GM23338 (cell line): Measurements from ENCODE around the gene GCC1. TPM values are rescaled to one million over a fixed set of nuclear protein-coding genes. Genes with fewer than 3 reads are reported as not detected.

Experiments used
- ATAC-seq: fragments of 200-7000 bp; cut with Tn5 transposase; 3 replicates; pipeline ENCODE4 v1.9.1; 2020
- DNase-seq: peaks from one replicate; pipeline ENCODE4 v3.0.0-alpha.2; 2015; ENCODE audit warnings: low spot score
- H2AFZ ChIP-seq: fragments of 200-600 bp; sonication (generic); 2 replicates; pipeline ENCODE4 v1.8.0; 2016; ENCODE audit warnings: antibody characterized with exemption, mild to moderate bottlenecking, moderate library complexity
- H3F3A ChIP-seq: fragments of 200-600 bp; sonication (generic); replicated peaks from 2 replicates; pipeline ENCODE4 v1.8.0; 2017; ENCODE audit warnings: antibody characterized with exemption, mixed run types, low read depth
- H3K27ac ChIP-seq: fragments of 200-600 bp; sonication (generic); 2 replicates; pipeline ENCODE4 v1.6.1; 2016; ENCODE audit warnings: low read depth
- H3K27me3 ChIP-seq: fragments of 200-600 bp; sonication (generic); 2 replicates; pipeline ENCODE4 v1.8.0; 2016; ENCODE audit warnings: mild to moderate bottlenecking, mixed run types, moderate library complexity; ENCODE audit not compliant: insufficient read depth
- H3K36me3 ChIP-seq: fragments of 200-600 bp; sonication (generic); 2 replicates; pipeline ENCODE4 v1.8.0; 2016; ENCODE audit warnings: mild to moderate bottlenecking; ENCODE audit not compliant: insufficient read depth
- H3K4me1 ChIP-seq: fragments of 200-600 bp; sonication (generic); 2 replicates; pipeline ENCODE4 v1.8.0; 2016; ENCODE audit warnings: mild to moderate bottlenecking, moderate library complexity; ENCODE audit not compliant: insufficient read depth
- H3K4me2 ChIP-seq: fragments of 200-600 bp; sonication (generic); 2 replicates; pipeline ENCODE4 v1.7.1; 2017; ENCODE audit warnings: mixed run types
- H3K4me3 ChIP-seq: fragments of 200-600 bp; sonication (generic); 2 replicates; pipeline ENCODE4 v1.6.1; 2016; ENCODE audit warnings: mixed run types
- H3K79me2 ChIP-seq: fragments of 200-600 bp; sonication (generic); replicated peaks from 2 replicates; pipeline ENCODE4 v1.8.0; 2017; ENCODE audit warnings: mild to moderate bottlenecking; ENCODE audit not compliant: insufficient read depth
- H3K9me2 ChIP-seq: fragments of 200-600 bp; sonication (generic); 2 replicates; pipeline ENCODE4 v1.8.0; 2017; ENCODE audit not compliant: insufficient read depth
- H4K20me1 ChIP-seq: fragments of 200-600 bp; sonication (generic); replicated peaks from 2 replicates; pipeline ENCODE4 v1.8.0; 2017; ENCODE audit warnings: mild to moderate bottlenecking; ENCODE audit not compliant: insufficient read depth
- H3K27ac Mint-ChIP-seq: 2 replicates; pipeline ENCODE4 v1.8.0; 2020; ENCODE audit warnings: inconsistent platforms, mild to moderate bottlenecking, moderate library complexity, mixed read lengths
- H3K27me3 Mint-ChIP-seq: 3 replicates; pipeline ENCODE4 v1.8.0; 2022; ENCODE audit warnings: low read depth, mild to moderate bottlenecking, moderate library complexity, mixed read lengths, inconsistent platforms; ENCODE audit not compliant: insufficient read depth, poor library complexity
- H3K36me3 Mint-ChIP-seq: 3 replicates; pipeline ENCODE4 v1.8.0; 2021; ENCODE audit warnings: low read depth, mild to moderate bottlenecking, inconsistent platforms, moderate library complexity, mixed read lengths
- H3K4me1 Mint-ChIP-seq: 3 replicates; pipeline ENCODE4 v1.8.0; 2020; ENCODE audit warnings: mild to moderate bottlenecking, inconsistent platforms, mixed read lengths
- H3K4me3 Mint-ChIP-seq: 3 replicates; pipeline ENCODE4 v1.8.0; 2021; ENCODE audit warnings: moderate library complexity, mild to moderate bottlenecking, inconsistent platforms, mixed read lengths
- H3K9me3 Mint-ChIP-seq: 3 replicates; pipeline ENCODE4 v1.8.0; 2020; ENCODE audit warnings: moderate library complexity, mild to moderate bottlenecking, inconsistent platforms, mixed read lengths
- CREB1 ChIP-seq: fragments of 250-450 bp; sonication (Bioruptor Pico); IDR thresholded peaks from 2 replicates; pipeline ENCODE4 v1.5.0; 2020; ENCODE audit warnings: low read depth, mild to moderate bottlenecking, moderate library complexity
- EZH2phosphoT487 ChIP-seq: fragments of 200-600 bp; sonication (generic); IDR thresholded peaks from one replicate; pipeline ENCODE4 v1.8.1; 2018; ENCODE audit warnings: antibody characterized with exemption; ENCODE audit not compliant: unreplicated experiment
- STAT1 ChIP-seq: IDR thresholded peaks from one replicate; pipeline ENCODE4 v1.6.1; 2016; ENCODE audit warnings: antibody characterized with exemption; ENCODE audit not compliant: unreplicated experiment
- ZNF114 ChIP-seq: fragments of 250-450 bp; sonication (Bioruptor Pico); IDR thresholded peaks from 2 replicates; pipeline ENCODE4 v1.5.0; 2020; ENCODE audit warnings: mild to moderate bottlenecking, moderate library complexity
- ZNF331 ChIP-seq: fragments of 250-450 bp; sonication (Bioruptor Pico); IDR thresholded peaks from 2 replicates; pipeline ENCODE4 v1.5.0; 2020; ENCODE audit warnings: low read depth, mild to moderate bottlenecking, moderate library complexity
- polyA plus RNA-seq: library from polyadenylated mRNA; unstranded; fragments of >200 nt; fragmentation: Nextera tagmentation; extraction: Ambion mirVana; gene quantifications from 2 replicates; pipeline ENCODE4 v1.2.1, GENCODE V29; 2016
- total RNA-seq: library from RNA; depleted of rRNA; stranded (reverse); fragments of >200 nt; shearing (Covaris generic); gene quantifications from 2 replicates; pipeline ENCODE4 v1.2.3, GENCODE V29; 2014
- TF ChIP-seq, protein P1 (sequence below): fragments of 250-450 bp; sonication (Bioruptor Pico); IDR thresholded peaks from 2 replicates; pipeline ENCODE4 v1.5.0; 2020; ENCODE audit warnings: mild to moderate bottlenecking, moderate library complexity
- TF ChIP-seq, protein P2 (sequence below): IDR thresholded peaks from 2 replicates; pipeline ENCODE4 v1.6.1; 2016; ENCODE audit warnings: antibody characterized with exemption

The GCC1 gene
- total and polyA plus RNA-seq, 2 experiments from 2014 or later = 3.2 to 17.6 TPM

DNA sequence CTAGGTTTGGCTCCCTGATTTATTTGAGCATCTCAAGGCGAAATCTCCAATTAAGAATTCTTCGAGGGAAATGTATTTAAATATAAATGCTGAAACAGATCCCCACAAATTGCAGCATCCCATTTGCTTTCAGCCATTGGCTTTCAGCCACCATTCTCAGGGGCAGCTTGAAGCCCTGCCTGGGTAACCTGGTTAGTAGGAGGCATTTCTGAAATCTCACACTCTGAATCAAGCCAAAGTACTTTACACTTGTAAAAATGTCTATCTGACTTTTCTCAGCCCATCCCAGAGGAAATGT lies 49.1 kb downstream of the GCC1 start (continued):
- TF ChIP-seq, protein P1, sequence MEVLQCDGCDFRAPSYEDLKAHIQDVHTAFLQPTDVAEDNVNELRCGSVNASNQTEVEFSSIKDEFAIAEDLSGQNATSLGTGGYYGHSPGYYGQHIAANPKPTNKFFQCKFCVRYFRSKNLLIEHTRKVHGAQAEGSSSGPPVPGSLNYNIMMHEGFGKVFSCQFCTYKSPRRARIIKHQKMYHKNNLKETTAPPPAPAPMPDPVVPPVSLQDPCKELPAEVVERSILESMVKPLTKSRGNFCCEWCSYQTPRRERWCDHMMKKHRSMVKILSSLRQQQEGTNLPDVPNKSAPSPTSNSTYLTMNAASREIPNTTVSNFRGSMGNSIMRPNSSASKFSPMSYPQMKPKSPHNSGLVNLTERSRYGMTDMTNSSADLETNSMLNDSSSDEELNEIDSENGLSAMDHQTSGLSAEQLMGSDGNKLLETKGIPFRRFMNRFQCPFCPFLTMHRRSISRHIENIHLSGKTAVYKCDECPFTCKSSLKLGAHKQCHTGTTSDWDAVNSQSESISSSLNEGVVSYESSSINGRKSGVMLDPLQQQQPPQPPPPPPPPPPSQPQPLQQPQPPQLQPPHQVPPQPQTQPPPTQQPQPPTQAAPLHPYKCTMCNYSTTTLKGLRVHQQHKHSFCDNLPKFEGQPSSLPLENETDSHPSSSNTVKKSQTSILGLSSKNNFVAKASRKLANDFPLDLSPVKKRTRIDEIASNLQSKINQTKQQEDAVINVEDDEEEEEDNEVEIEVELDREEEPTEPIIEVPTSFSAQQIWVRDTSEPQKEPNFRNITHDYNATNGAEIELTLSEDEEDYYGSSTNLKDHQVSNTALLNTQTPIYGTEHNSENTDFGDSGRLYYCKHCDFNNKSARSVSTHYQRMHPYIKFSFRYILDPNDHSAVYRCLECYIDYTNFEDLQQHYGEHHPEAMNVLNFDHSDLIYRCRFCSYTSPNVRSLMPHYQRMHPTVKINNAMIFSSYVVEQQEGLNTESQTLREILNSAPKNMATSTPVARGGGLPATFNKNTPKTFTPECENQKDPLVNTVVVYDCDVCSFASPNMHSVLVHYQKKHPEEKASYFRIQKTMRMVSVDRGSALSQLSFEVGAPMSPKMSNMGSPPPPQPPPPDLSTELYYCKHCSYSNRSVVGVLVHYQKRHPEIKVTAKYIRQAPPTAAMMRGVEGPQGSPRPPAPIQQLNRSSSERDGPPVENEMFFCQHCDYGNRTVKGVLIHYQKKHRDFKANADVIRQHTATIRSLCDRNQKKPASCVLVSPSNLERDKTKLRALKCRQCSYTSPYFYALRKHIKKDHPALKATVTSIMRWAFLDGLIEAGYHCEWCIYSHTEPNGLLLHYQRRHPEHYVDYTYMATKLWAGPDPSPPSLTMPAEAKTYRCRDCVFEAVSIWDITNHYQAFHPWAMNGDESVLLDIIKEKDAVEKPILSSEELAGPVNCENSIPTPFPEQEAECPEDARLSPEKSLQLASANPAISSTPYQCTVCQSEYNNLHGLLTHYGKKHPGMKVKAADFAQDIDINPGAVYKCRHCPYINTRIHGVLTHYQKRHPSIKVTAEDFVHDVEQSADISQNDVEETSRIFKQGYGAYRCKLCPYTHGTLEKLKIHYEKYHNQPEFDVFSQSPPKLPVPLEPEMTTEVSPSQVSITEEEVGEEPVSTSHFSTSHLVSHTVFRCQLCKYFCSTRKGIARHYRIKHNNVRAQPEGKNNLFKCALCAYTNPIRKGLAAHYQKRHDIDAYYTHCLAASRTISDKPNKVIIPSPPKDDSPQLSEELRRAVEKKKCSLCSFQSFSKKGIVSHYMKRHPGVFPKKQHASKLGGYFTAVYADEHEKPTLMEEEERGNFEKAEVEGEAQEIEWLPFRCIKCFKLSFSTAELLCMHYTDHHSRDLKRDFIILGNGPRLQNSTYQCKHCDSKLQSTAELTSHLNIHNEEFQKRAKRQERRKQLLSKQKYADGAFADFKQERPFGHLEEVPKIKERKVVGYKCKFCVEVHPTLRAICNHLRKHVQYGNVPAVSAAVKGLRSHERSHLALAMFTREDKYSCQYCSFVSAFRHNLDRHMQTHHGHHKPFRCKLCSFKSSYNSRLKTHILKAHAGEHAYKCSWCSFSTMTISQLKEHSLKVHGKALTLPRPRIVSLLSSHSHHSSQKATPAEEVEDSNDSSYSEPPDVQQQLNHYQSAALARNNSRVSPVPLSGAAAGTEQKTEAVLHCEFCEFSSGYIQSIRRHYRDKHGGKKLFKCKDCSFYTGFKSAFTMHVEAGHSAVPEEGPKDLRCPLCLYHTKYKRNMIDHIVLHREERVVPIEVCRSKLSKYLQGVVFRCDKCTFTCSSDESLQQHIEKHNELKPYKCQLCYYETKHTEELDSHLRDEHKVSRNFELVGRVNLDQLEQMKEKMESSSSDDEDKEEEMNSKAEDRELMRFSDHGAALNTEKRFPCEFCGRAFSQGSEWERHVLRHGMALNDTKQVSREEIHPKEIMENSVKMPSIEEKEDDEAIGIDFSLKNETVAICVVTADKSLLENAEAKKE (CRISPR knock-in tag) = no peak
- TF ChIP-seq ZNF331 (CRISPR knock-in tag) = no peak
- no peak for TF ChIP-seq STAT1

DNA sequence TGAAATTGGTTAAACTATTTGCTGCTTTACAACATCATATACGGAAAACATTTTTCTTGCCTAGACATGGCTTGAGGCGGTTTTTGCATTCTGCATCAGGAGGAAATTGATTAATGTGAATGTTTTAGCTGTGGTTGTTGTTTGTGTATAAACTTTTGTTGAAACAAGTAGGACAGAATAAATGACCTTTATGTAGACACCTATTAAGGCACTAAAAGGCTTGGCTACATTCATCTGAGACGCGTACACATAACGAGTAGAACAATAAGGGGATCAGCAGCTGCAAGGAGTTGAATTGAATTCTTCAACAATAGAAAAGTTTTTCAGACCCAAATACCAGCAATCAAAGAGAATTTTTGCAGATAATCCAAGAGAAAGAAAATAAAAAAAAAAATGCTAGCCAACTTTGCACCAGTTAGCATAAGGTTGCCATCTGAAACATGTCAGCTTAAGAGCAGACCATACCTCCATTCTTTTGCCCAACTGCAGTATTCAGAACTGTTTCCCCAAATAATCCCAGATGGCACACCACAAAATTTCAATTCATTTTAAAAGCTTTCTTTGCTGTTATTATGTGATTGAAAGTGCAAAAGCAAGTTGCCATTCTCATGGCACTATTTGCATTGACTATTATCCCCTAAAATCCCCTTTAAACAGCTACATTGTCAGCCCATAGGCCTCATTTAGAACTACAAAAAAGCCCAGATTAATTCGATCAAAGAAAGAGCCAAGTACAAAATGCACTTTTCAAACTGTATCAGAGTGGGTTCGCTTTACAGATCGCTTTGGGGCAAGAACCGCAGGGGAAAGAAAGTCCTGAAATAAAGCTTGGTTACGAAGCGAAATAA lies 49.6 kb downstream of the GCC1 start:
- Histone ChIP-seq H3K27me3 (peaks cover 50% of the 10 kb centered on the region), H2AFZ (peak overlapping the region; percentile 96), H3K79me2 (no peaks in the 10 kb centered on the region), H3K4me1 (peaks cover 18% of the 10 kb centered on the region), H3K4me2 (peak overlapping the region; percentile 73), H3K9me2 (no peaks in the 10 kb centered on the region), H3K27ac (no peak overlapping the region), H3K4me3 (no peak overlapping the region), H4K20me1 (no peaks in the 10 kb centered on the region), H3F3A (no peaks in the 10 kb centered on the region), H3K36me3 (no peaks in the 10 kb centered on the region)
- no peak overlapping the region for H3K27ac Mint-ChIP-seq
- no peaks in the 10 kb centered on the region for H3K9me3 Mint-ChIP-seq
- no peak for TF ChIP-seq CREB1 (CRISPR knock-in tag)
- no peak for TF ChIP-seq ZNF114 (CRISPR knock-in tag)
- no peak for TF ChIP-seq EZH2phosphoT487
- TF ChIP-seq ZNF331 (CRISPR knock-in tag) = no peak
- TF ChIP-seq STAT1 = no peak
- TF ChIP-seq, protein P2, sequence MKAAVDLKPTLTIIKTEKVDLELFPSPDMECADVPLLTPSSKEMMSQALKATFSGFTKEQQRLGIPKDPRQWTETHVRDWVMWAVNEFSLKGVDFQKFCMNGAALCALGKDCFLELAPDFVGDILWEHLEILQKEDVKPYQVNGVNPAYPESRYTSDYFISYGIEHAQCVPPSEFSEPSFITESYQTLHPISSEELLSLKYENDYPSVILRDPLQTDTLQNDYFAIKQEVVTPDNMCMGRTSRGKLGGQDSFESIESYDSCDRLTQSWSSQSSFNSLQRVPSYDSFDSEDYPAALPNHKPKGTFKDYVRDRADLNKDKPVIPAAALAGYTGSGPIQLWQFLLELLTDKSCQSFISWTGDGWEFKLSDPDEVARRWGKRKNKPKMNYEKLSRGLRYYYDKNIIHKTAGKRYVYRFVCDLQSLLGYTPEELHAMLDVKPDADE = no peak
- peaks cover 18% of the 10 kb centered on the region for H3K4me1 Mint-ChIP-seq
- no peak for DNase-seq
- no peak for ATAC-seq
- H3K36me3 Mint-ChIP-seq = no peaks in the 10 kb centered on the region
- peak overlapping the region; percentile 74; the same call in 2 of the 3 replicates for H3K4me3 Mint-ChIP-seq
- H3K27me3 Mint-ChIP-seq = peaks cover 24% of the 10 kb centered on the region
